IMR-90 (cell line): ENCODE measurements around the gene UBE2O. TPM values are rescaled to one million over a fixed set of nuclear protein-coding genes. Genes with fewer than 3 reads are reported as not detected.

Source experiments
- ATAC-seq: fragments of 200-7000 bp; cut with Tn5 transposase; 2 replicates; pipeline ENCODE4 v1.9.1; 2020; ENCODE audit warnings: low read depth, mild to moderate bottlenecking, moderate library complexity
- BruUV-seq: library from RNA; stranded (reverse); fragments of 400-500 nt; replicated peaks from 2 replicates; lab custom pipeline; 2021; lab: Mats Ljungman, UMichigan
- CTCF ChIA-PET: fragments of 300-600 bp; formaldehyde crosslinking; extraction: SDS; loops from one replicate; lab custom pipeline; 2021; ENCODE audit warnings: antibody characterized with exemption; lab: Yijun Ruan, JAX
- POLR2A ChIA-PET: fragments of 300-600 bp; sonication (Branson Sonifier 250); formaldehyde crosslinking; loops from one replicate; lab custom pipeline; 2022; ENCODE audit warnings: antibody characterized with exemption; ENCODE audit not compliant: unreplicated experiment; lab: Charles Lee
- DNase-seq: peaks from one replicate; pipeline ENCODE4 v3.0.0; 2013
- H2AFZ ChIP-seq: replicated peaks from 2 replicates; pipeline ENCODE3; 2013; ENCODE audit warnings: low read length, mild to moderate bottlenecking; ENCODE audit not compliant: poor library complexity
- H2AK5ac ChIP-seq: 2 replicates; pipeline ENCODE4 v1.6.1; 2013; ENCODE audit warnings: low read depth, low read length, inconsistent platforms
- H2AK9ac ChIP-seq: replicated peaks from 2 replicates; pipeline ENCODE3; 2013; ENCODE audit warnings: mild to moderate bottlenecking, low read depth, low read length, moderate library complexity; ENCODE audit not compliant: poor library complexity
- H2BK120ac ChIP-seq: 2 replicates; pipeline ENCODE4 v1.6.1; 2013; ENCODE audit warnings: low read depth, low read length, inconsistent platforms
- H2BK15ac ChIP-seq: 3 replicates; pipeline ENCODE4 v1.6.1; 2013; ENCODE audit warnings: low read depth, low read length, inconsistent platforms
- H2BK20ac ChIP-seq: 2 replicates; pipeline ENCODE4 v1.6.1; 2013; ENCODE audit warnings: low read depth, mild to moderate bottlenecking, inconsistent platforms, low read length, moderate library complexity
- H2BK5ac ChIP-seq: 2 replicates; pipeline ENCODE4 v1.6.1; 2013; ENCODE audit warnings: mild to moderate bottlenecking, low read depth, low read length, inconsistent platforms; ENCODE audit not compliant: poor library complexity, severe bottlenecking
- H3K14ac ChIP-seq: replicated peaks from 2 replicates; pipeline ENCODE4 v1.6.1; 2013; ENCODE audit warnings: low read depth, low read length, inconsistent platforms
- H3K18ac ChIP-seq: 2 replicates; pipeline ENCODE4 v1.6.1; 2013; ENCODE audit warnings: low read depth, low read length, control low read depth
- H3K23ac ChIP-seq: 2 replicates; pipeline ENCODE4 v1.6.1; 2013; ENCODE audit warnings: low read depth, low read length, inconsistent platforms
- H3K27ac ChIP-seq: 2 replicates; pipeline ENCODE4 v1.5.1; 2013; ENCODE audit warnings: mild to moderate bottlenecking, control low read depth, low read length; ENCODE audit not compliant: insufficient read depth
- H3K27me3 ChIP-seq: 2 replicates; pipeline ENCODE4 v1.6.1; 2013; ENCODE audit warnings: low read length; ENCODE audit not compliant: control insufficient read depth, insufficient read depth
- H3K36me3 ChIP-seq: 2 replicates; pipeline ENCODE4 v1.6.1; 2013; ENCODE audit warnings: low read length, mixed read lengths; ENCODE audit not compliant: control insufficient read depth, insufficient read depth
- H3K4ac ChIP-seq: 2 replicates; pipeline ENCODE4 v1.6.1; 2013; ENCODE audit warnings: low read depth, low read length, inconsistent platforms
- H3K4me1 ChIP-seq: 2 replicates; pipeline ENCODE4 v1.6.1; 2013; ENCODE audit warnings: low read length, mixed read lengths; ENCODE audit not compliant: control insufficient read depth, insufficient read depth
- H3K4me2 ChIP-seq: 2 replicates; pipeline ENCODE4 v1.6.1; 2013; ENCODE audit warnings: low read depth, mild to moderate bottlenecking, control low read depth, low read length, moderate library complexity
- H3K4me3 ChIP-seq: 2 replicates; pipeline ENCODE4 v1.5.1; 2013; ENCODE audit warnings: low read depth, mild to moderate bottlenecking, control low read depth, low read length, moderate library complexity; ENCODE audit not compliant: insufficient read depth
- H3K56ac ChIP-seq: 2 replicates; pipeline ENCODE4 v1.6.1; 2013; ENCODE audit warnings: low read length, inconsistent platforms; ENCODE audit not compliant: insufficient read depth; ENCODE audit errors: extremely low read depth
- H3K79me1 ChIP-seq, 2 experiments: 2 replicates each; pipeline ENCODE4 v1.6.1; 2013; ENCODE audit warnings: low read length in 2 of 2, inconsistent platforms in 1 of 2, low read depth in 1 of 2
- H3K9ac ChIP-seq: 2 replicates; pipeline ENCODE4 v1.6.1; 2013; ENCODE audit warnings: low read depth, low read length, control low read depth
- H3K9me1 ChIP-seq: 2 replicates; pipeline ENCODE4 v1.6.1; 2013; ENCODE audit warnings: low read length, inconsistent platforms; ENCODE audit not compliant: insufficient read depth
- H3K9me3 ChIP-seq: 2 replicates; pipeline ENCODE4 v1.6.1; 2013; ENCODE audit warnings: low read length; ENCODE audit not compliant: control insufficient read depth, insufficient read depth
- H4K20me1 ChIP-seq: 2 replicates; pipeline ENCODE4 v1.6.1; 2013; ENCODE audit warnings: low read length, inconsistent platforms; ENCODE audit not compliant: insufficient read depth
- H4K5ac ChIP-seq: 2 replicates; pipeline ENCODE4 v1.6.1; 2013; ENCODE audit warnings: mild to moderate bottlenecking, low read depth, low read length, control low read depth
- H4K8ac ChIP-seq, 2 experiments: 2 replicates each; pipeline ENCODE4 v1.6.1; 2013; ENCODE audit warnings: low read depth in 2 of 2, low read length in 2 of 2, control low read depth in 1 of 2, inconsistent platforms in 1 of 2
- H4K91ac ChIP-seq: 2 replicates; pipeline ENCODE4 v1.6.1; 2013; ENCODE audit warnings: low read depth, low read length, inconsistent platforms; ENCODE audit not compliant: insufficient read depth
- CEBPB ChIP-seq: IDR thresholded peaks from 2 replicates; pipeline ENCODE4 v1.6.1; 2012; ENCODE audit warnings: low read depth, low read length, improper control_type of control experiment
- MXI1 ChIP-seq: IDR thresholded peaks from 2 replicates; pipeline ENCODE4 v1.6.1; 2012; ENCODE audit warnings: low read depth, mild to moderate bottlenecking, low read length, moderate library complexity, borderline replicate concordance
- RFX5 ChIP-seq: IDR thresholded peaks from 2 replicates; pipeline ENCODE4 v1.8.0; 2012; ENCODE audit warnings: low read depth, mild to moderate bottlenecking, low read length, moderate library complexity
- WGBS, 2 experiments: methylation state at CpG; one replicate each; pipeline versions ENCODE4 v1.1.5 to v1.1.7; 2013; ENCODE audit warnings: missing lambda C conversion rate in 2 of 2; ENCODE audit not compliant: insufficient read length in 1 of 2; ENCODE audit errors: extremely low coverage in 2 of 2; 5-methylcytosine and 5-hydroxymethylcytosine counted together
- dilution Hi-C: fragments of 300-500 bp; cut with HindIII; formaldehyde crosslinking; loops from one replicate; pipeline ENCODE4 v1.14.3; 2018; ENCODE audit warnings: low sequenced_read_pairs; ENCODE audit not compliant: unreplicated experiment
- in situ Hi-C: fragments of 300-500 bp; cut with MboI; formaldehyde crosslinking; loops from 3 replicates; pipeline ENCODE4 v1.14.3; 2019; ENCODE audit warnings: low sequenced_read_pairs, inconsistent platforms, mixed read lengths
- intact Hi-C: fragments of 100-400 bp; cut with micrococcal nuclease; formaldehyde crosslinking; loops from 2 replicates; pipeline ENCODE4 v1.10.0; 2022
- polyA plus RNA-seq, 3 experiments: library from polyadenylated mRNA; depleted of rRNA; stranded (reverse); fragments of >200 nt; gene quantifications; 2 replicates each; pipeline ENCODE4 v1.2.3, GENCODE V29; 2012; ENCODE audit warnings: low replicate concordance in 1 of 3
- total RNA-seq: library from RNA; depleted of rRNA; stranded (reverse); fragments of >200 nt; gene quantifications from 2 replicates; pipeline ENCODE4 v1.2.3, GENCODE V29; 2012

The UBE2O gene
- total and polyA plus RNA-seq, 2 of the 4 experiments (the other 2 are of a cell fraction): 17.6 TPM

DNA sequence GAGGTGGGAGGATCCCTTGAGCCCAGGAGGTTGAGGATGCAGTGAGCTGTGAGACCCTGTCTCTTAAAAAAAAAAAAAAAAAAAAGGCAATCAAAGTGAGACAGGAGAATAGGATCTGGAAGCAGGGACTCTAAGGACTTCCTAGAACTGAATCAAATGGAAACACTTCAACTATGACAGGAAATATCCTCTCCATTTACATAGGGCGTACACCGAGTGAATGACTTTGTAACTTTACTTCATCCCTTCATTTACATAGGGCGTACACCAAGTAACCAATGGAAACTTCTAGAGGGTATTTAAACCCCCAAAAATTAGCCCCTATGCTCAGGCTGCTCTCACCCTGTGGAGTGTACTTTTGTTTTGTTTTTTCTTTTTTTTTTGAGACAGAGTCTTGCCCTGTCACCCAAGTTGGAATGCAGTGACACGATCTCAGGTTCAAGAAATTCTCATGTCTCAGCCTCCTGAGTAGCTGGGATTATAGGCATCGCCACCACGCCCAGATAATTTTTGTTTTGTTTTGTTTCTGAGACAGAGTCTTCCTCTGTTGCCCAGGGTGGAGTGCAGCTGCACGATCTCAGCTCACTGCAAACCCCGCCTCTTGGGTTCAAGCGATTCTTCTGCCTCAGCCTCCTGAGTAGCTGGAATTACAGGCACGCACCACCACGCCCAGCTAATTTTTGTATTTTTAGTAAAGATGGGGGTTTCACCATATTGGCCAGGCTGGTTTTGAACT lies 89.7 kb downstream of the UBE2O start:
- H2BK15ac ChIP-seq: no peak overlapping the region
- H2AFZ ChIP-seq: no peak overlapping the region
- H4K5ac ChIP-seq: no peak overlapping the region
- H4K91ac ChIP-seq: no peak overlapping the region
- H4K8ac ChIP-seq: no peak overlapping the region
- no peak overlapping the region for H2BK5ac ChIP-seq
- no peaks in the 10 kb centered on the region for H3K36me3 ChIP-seq
- POLR2A ChIA-PET: no interaction called here
- no peak for TF ChIP-seq RFX5
- no peak for TF ChIP-seq MXI1
- TF ChIP-seq CEBPB: no peak
- ATAC-seq: no peak
- H3K9me1 ChIP-seq: no peaks in the 10 kb centered on the region
- no peak overlapping the region for H3K4me2 ChIP-seq
- H3K4me1 ChIP-seq: peaks cover 6% of the 10 kb centered on the region
- no peak overlapping the region for H3K9ac ChIP-seq
- H3K56ac ChIP-seq: no peak overlapping the region
- no peaks in the 10 kb centered on the region for H3K9me3 ChIP-seq
- no peak overlapping the region for H3K27ac ChIP-seq
- no peak overlapping the region for H2BK120ac ChIP-seq
- no peaks in the 10 kb centered on the region for H4K20me1 ChIP-seq
- no TSS peak for BruUV-seq
- no peak overlapping the region for H2AK5ac ChIP-seq
- CTCF ChIA-PET: interaction anchor here (0.7 kb wide), 1 partner anchor 68 kb away, joined by 4 read pairs; no protein-coding TSS in a partner anchor
- 0 out of 4 replicates have a peak, but pooled peaks cover 0 to 1% of the 10 kb centered on the region in 2 experiments for H3K79me1 ChIP-seq
- H2BK20ac ChIP-seq: no peak overlapping the region
- H3K4me3 ChIP-seq: no peak overlapping the region
- WGBS, 2 experiments: 83% methylated on average over 2 of the region's 11 CpGs; no CpG with 5 or more reads in 1 of the 2 experiments
- intact Hi-C loops: no loop called here
- H3K18ac ChIP-seq: no peak overlapping the region
- no peak overlapping the region for H3K4ac ChIP-seq
- H2AK9ac ChIP-seq: no peak overlapping the region
- no peak for DNase-seq
- no peak overlapping the region for H3K23ac ChIP-seq
- dilution Hi-C loops: no loop called here
- no peaks in the 10 kb centered on the region for H3K27me3 ChIP-seq
- in situ Hi-C loops: no loop called here
- H3K14ac ChIP-seq: peak overlapping the region; percentile 40; the same call in 1 of the 2 replicates
